ENCODE measurements around the gene COL26A1.

GRCh38 chr7:101420436-101420835 lies 57.8 kb downstream of the COL26A1 start:
- TF ChIP-seq POLR2A (IDR thresholded peaks at IDR 0.05), result no peak
- TF ChIP-seq CTCF (IDR thresholded peaks at IDR 0.05), result no peak
